HCT116 (cell line): ENCODE measurements around the gene MXI1. TPM values are rescaled to one million over a fixed set of nuclear protein-coding genes. Genes with fewer than 3 reads are reported as not detected.

Source experiments
- ATAC-seq: fragments of 200-7000 bp; cut with Tn5 transposase; 2 replicates; pipeline ENCODE4 v1.9.1; 2020; ENCODE audit warnings: mild to moderate bottlenecking, moderate library complexity
- BruUV-seq: library from RNA; stranded (reverse); fragments of 400-500 nt; replicated peaks from 2 replicates; lab custom pipeline; 2021; lab: Mats Ljungman, UMichigan
- CTCF ChIA-PET: fragments of 300-600 bp; sonication (Branson Sonifier 250); formaldehyde crosslinking; loops from one replicate; lab custom pipeline; 2021; ENCODE audit warnings: antibody characterized with exemption; lab: Charles Lee
- POLR2A ChIA-PET: fragments of 300-600, 350-600 bp; sonication (Branson Sonifier 250); formaldehyde crosslinking; loops from one replicate; lab custom pipeline; 2021; ENCODE audit warnings: antibody characterized with exemption; lab: Charles Lee
- RAD21 ChIA-PET, 2 experiments: fragments of 300-600 bp; sonication (Branson Sonifier 250); formaldehyde crosslinking; loops; one replicate each; lab custom pipeline; 2023; ENCODE audit warnings: low total read pairs in 2 of 2; ENCODE audit not compliant: uncharacterized antibody in 2 of 2, unreplicated experiment in 2 of 2, low non-redundant PET in 1 of 2; lab: Charles Lee
- DNase-seq: peaks from one replicate; pipeline ENCODE4 v3.0.0-alpha.2; 2010; ENCODE audit warnings: low read depth, low spot score
- H2AFZ ChIP-seq: fragments of 200-600 bp; shearing (Covaris generic), sonication (generic); 2 replicates; pipeline ENCODE4 v1.6.1; 2017; ENCODE audit warnings: low read depth, mixed run types, mixed read lengths, antibody characterized with exemption, low read length; ENCODE audit not compliant: poor library complexity, severe bottlenecking
- H3K27ac ChIP-seq: 2 replicates; pipeline ENCODE4 v1.5.1; 2012; ENCODE audit warnings: low read depth, low read length
- H3K27me3 ChIP-seq: fragments of 200-600 bp; sonication (generic); 2 replicates; pipeline ENCODE4 v1.6.1; 2016; ENCODE audit warnings: mixed run types, low read length, mixed read lengths; ENCODE audit not compliant: insufficient read depth
- H3K36me3 ChIP-seq, 2 experiments: fragments of 200-500 bp in 1 of 2; fragments of 200-600 bp in 1 of 2; sonication (Bioruptor generic) in 1 of 2; sonication (generic) in 1 of 2; 2 replicates each; pipeline versions ENCODE4 v1.5.1 to v1.6.1; 2014 to 2016; ENCODE audit warnings: low read length in 2 of 2, inconsistent platforms in 1 of 2, mixed read lengths in 1 of 2, mixed run types in 1 of 2; ENCODE audit not compliant: insufficient read depth in 2 of 2, control insufficient read depth in 1 of 2
- H3K4me1 ChIP-seq, 2 experiments: fragments of 200-600 bp in 1 of 2; sonication (generic) in 1 of 2; 2 replicates each; pipeline versions ENCODE4 v1.5.1 to v1.6.1; 2012 to 2017; ENCODE audit warnings: low read length in 2 of 2, inconsistent platforms in 1 of 2, mild to moderate bottlenecking in 1 of 2, mixed read lengths in 1 of 2, mixed run types in 1 of 2, moderate library complexity in 1 of 2; ENCODE audit not compliant: insufficient read depth in 2 of 2, control insufficient read depth in 1 of 2
- H3K4me2 ChIP-seq: fragments of 200-600 bp; sonication (generic); 2 replicates; pipeline ENCODE4 v1.6.1; 2017; ENCODE audit warnings: mixed run types, low read length, mixed read lengths
- H3K4me3 ChIP-seq, 2 experiments: fragments of 200-600 bp in 1 of 2; sonication (generic) in 1 of 2; replicated peaks in 1 of 2; 2 replicates each; pipeline ENCODE4 v1.5.1; 2011 to 2016; ENCODE audit warnings: low read length in 2 of 2, control low read depth in 1 of 2, low read depth in 1 of 2, mild to moderate bottlenecking in 1 of 2, mixed read lengths in 1 of 2, mixed run types in 1 of 2
- H3K79me2 ChIP-seq: fragments of 200-600 bp; sonication (generic); 2 replicates; pipeline ENCODE4 v1.6.1; 2017; ENCODE audit warnings: mild to moderate bottlenecking, mixed run types, low read length, moderate library complexity, mixed read lengths; ENCODE audit not compliant: insufficient read depth
- H3K9ac ChIP-seq: fragments of 200-600 bp; sonication (generic); 2 replicates; pipeline ENCODE4 v1.6.1; 2016; ENCODE audit warnings: low read length, mixed read lengths
- H3K9me2 ChIP-seq: fragments of 200-600 bp; sonication (generic), shearing (Covaris generic); 2 replicates; pipeline ENCODE4 v1.6.1; 2017; ENCODE audit warnings: mixed run types, mild to moderate bottlenecking, moderate library complexity; ENCODE audit not compliant: insufficient read depth
- H3K9me3 ChIP-seq, 2 experiments: fragments of 200-500 bp in 1 of 2; fragments of 200-600 bp in 1 of 2; sonication (Bioruptor generic) in 1 of 2; sonication (generic) in 1 of 2; 2 replicates each; pipeline ENCODE4 v1.6.1; 2014 to 2017; ENCODE audit warnings: low read length in 2 of 2, mixed read lengths in 2 of 2, inconsistent platforms in 1 of 2, low read depth in 1 of 2, mild to moderate bottlenecking in 1 of 2, mixed run types in 1 of 2, moderate library complexity in 1 of 2; ENCODE audit not compliant: control insufficient read depth in 1 of 2, insufficient read depth in 1 of 2
- H4K20me1 ChIP-seq: fragments of 200-600 bp; sonication (generic), shearing (Covaris generic); 2 replicates; pipeline ENCODE4 v1.6.1; 2017; ENCODE audit warnings: mixed run types, mild to moderate bottlenecking, moderate library complexity; ENCODE audit not compliant: insufficient read depth
- CBX3 ChIP-seq: IDR thresholded peaks from 2 replicates; pipeline ENCODE4 v1.6.1; 2012; ENCODE audit warnings: low read depth
- CEBPB ChIP-seq: IDR thresholded peaks from 2 replicates; pipeline ENCODE4 v1.6.1; 2012; ENCODE audit warnings: low read depth
- CTCF ChIP-seq, 3 experiments: fragments of 200-600 bp in 1 of 3; sonication (generic) in 1 of 3; IDR thresholded peaks in 2 of 3; conservative IDR thresholded peaks in 1 of 3; 2 replicates each; pipeline ENCODE4 v1.5.1; 2012 to 2017; ENCODE audit warnings: low read depth in 2 of 3, low read length in 2 of 3, antibody characterized with exemption in 1 of 3, borderline replicate concordance in 1 of 3, control low read depth in 1 of 3, mild to moderate bottlenecking in 1 of 3, mixed read lengths in 1 of 3, mixed run types in 1 of 3, moderate library complexity in 1 of 3; ENCODE audit not compliant: insufficient read depth in 1 of 3
- ELF1 ChIP-seq: IDR thresholded peaks from 2 replicates; pipeline ENCODE4 v1.6.1; 2012; ENCODE audit warnings: low read depth, borderline replicate concordance
- EZH2phosphoT487 ChIP-seq: fragments of 200-600 bp; IDR thresholded peaks from 2 replicates; pipeline ENCODE4 v1.6.1; 2018; ENCODE audit warnings: antibody characterized with exemption, borderline replicate concordance
- FOSL1 ChIP-seq: IDR thresholded peaks from 2 replicates; pipeline ENCODE4 v1.6.1; 2012; ENCODE audit warnings: low read depth
- JUND ChIP-seq: IDR thresholded peaks from 2 replicates; pipeline ENCODE4 v1.6.1; 2012
- MAX ChIP-seq: IDR thresholded peaks from 2 replicates; pipeline ENCODE4 v1.6.1; 2012
- POLR2A ChIP-seq: IDR thresholded peaks from 2 replicates; pipeline ENCODE4 v1.7.0; 2011; ENCODE audit warnings: borderline replicate concordance; ENCODE audit not compliant: insufficient read depth, insufficient read length; ENCODE audit errors: extremely low read depth
- POLR2AphosphoS5 ChIP-seq: IDR thresholded peaks from 2 replicates; pipeline ENCODE4 v1.6.1; 2011; ENCODE audit warnings: mild to moderate bottlenecking, low read depth, low read length, moderate library complexity
- RAD21 ChIP-seq: IDR thresholded peaks from 2 replicates; pipeline ENCODE4 v1.6.1; 2012; ENCODE audit warnings: low read depth, mild to moderate bottlenecking
- REST ChIP-seq: IDR thresholded peaks from 2 replicates; pipeline ENCODE4 v1.6.1; 2012; ENCODE audit warnings: low read depth
- SIN3A ChIP-seq: IDR thresholded peaks from 2 replicates; pipeline ENCODE4 v1.6.1; 2012; ENCODE audit warnings: low read depth
- SRF ChIP-seq: IDR thresholded peaks from 2 replicates; pipeline ENCODE4 v1.6.1; 2012; ENCODE audit warnings: low read depth
- TCF7L2 ChIP-seq: IDR thresholded peaks from 2 replicates; pipeline ENCODE4 v1.7.0; 2011; ENCODE audit warnings: borderline replicate concordance, inconsistent platforms; ENCODE audit not compliant: insufficient read depth, insufficient read length; ENCODE audit errors: extremely low read depth
- YY1 ChIP-seq: IDR thresholded peaks from 2 replicates; pipeline ENCODE4 v1.6.1; 2011; ENCODE audit warnings: low read length, low read depth, moderate library complexity, mild to moderate bottlenecking; ENCODE audit not compliant: insufficient replicate concordance; ENCODE audit errors: extremely low read depth
- ZBTB33 ChIP-seq: IDR thresholded peaks from 2 replicates; pipeline ENCODE4 v1.6.1; 2011; ENCODE audit warnings: mild to moderate bottlenecking, low read length, moderate library complexity; ENCODE audit not compliant: insufficient replicate concordance; ENCODE audit errors: extremely low read depth
- ZFX ChIP-seq: fragments of 450-650 bp; IDR thresholded peaks from 2 replicates; pipeline ENCODE4 v1.6.1; 2017
- ZNF274 ChIP-seq: fragments of 200-500 bp; sonication (Bioruptor generic); IDR thresholded peaks from 2 replicates; pipeline ENCODE4 v1.6.1; 2014; ENCODE audit warnings: mild to moderate bottlenecking, low read depth, low read length, inconsistent platforms
- intact Hi-C: fragments of 100-400 bp; cut with micrococcal nuclease; formaldehyde crosslinking; loops from 2 replicates; pipeline ENCODE4 v1.10.0; 2022
- total RNA-seq: library from RNA; stranded (reverse); gene quantifications from one replicate; pipeline ENCODE4 v1.2.1, GENCODE V29; 2021; ENCODE audit not compliant: unreplicated experiment

MXI1 gene
- total RNA-seq, 1 experiment from 2014 or later: 57.0 TPM

GRCh38 chr10:110160081-110160480, 47.3 kb upstream of the MXI1 start:
- Histone ChIP-seq H3K9ac (no peak overlapping the region), H3K4me1 (peaks cover 0 to 5% of the 10 kb centered on the region in 2 experiments; a peak in 2 of 4 replicates), H3K9me2 (no peaks in the 10 kb centered on the region), H2AFZ (no peak overlapping the region), H3K4me2 (no peak overlapping the region), H3K79me2 (no peaks in the 10 kb centered on the region), H4K20me1 (no peaks in the 10 kb centered on the region; the same call in 1 of the 2 replicates), H3K27ac (no peak overlapping the region), H3K36me3 (no peaks in the 10 kb centered on the region)
- ATAC-seq: no peak
- ChIA-PET POLR2A (no interaction called here), CTCF (no interaction called here)
- no peak for DNase-seq
- TF ChIP-seq POLR2AphosphoS5: no peak
- TF ChIP-seq POLR2A: no peak
- TF ChIP-seq FOSL1: no peak
- TF ChIP-seq MAX: no peak
- no peak for TF ChIP-seq ELF1
- no peak for TF ChIP-seq ZBTB33
- no peak for TF ChIP-seq CTCF (IDR thresholded peaks at IDR 0.05 in 2 of 3, conservative IDR thresholded peaks at IDR 0.05 in 1 of 3; ENCODE audit: borderline replicate concordance in 1 of 3, insufficient read depth in 1 of 3, low read depth in 2 of 3, low read length in 2 of 3)
- no peak for TF ChIP-seq SRF
- no peak for TF ChIP-seq JUND
- TF ChIP-seq ZNF274: no peak
- no peak for TF ChIP-seq CEBPB
- TF ChIP-seq RAD21: no peak
- no peak for TF ChIP-seq TCF7L2
- no peak for TF ChIP-seq EZH2phosphoT487
- no peak for TF ChIP-seq YY1
- no peak for TF ChIP-seq ZFX
- no peak for TF ChIP-seq SIN3A
- no peak for TF ChIP-seq CBX3
- TF ChIP-seq REST: no peak
- TF ChIP-seq, all 23 proteins: peak for 0
- RAD21 ChIA-PET: no interaction called here
- intact Hi-C loops: no loop called here
- H3K4me3 ChIP-seq: no peak overlapping the region
- H3K27me3 ChIP-seq: no peaks in the 10 kb centered on the region
- no TSS peak for BruUV-seq
- no peaks in the 10 kb centered on the region for H3K9me3 ChIP-seq
